Neural crest cell (in vitro differentiated cells): Measurements from ENCODE around the gene UNC13B. TPM values are rescaled to one million over a fixed set of nuclear protein-coding genes. Genes with fewer than 3 reads are reported as not detected.
A peak's percentile ranks its signal among the peaks of the same experiment; 100 is the strongest.

Experiments used
- DNase-seq: peaks from one replicate; pipeline ENCODE4 v3.0.0; 2021; ENCODE audit warnings: low read depth, mixed read lengths, low spot score
- H3K27ac Mint-ChIP-seq: one replicate; pipeline ENCODE4 v1.8.0; 2021; ENCODE audit warnings: mild to moderate bottlenecking, mixed read lengths; ENCODE audit not compliant: unreplicated experiment
- H3K27me3 Mint-ChIP-seq: 2 replicates; pipeline ENCODE4 v1.8.0; 2021; ENCODE audit warnings: low read depth, mild to moderate bottlenecking, mixed read lengths
- H3K36me3 Mint-ChIP-seq: 2 replicates; pipeline ENCODE4 v1.8.0; 2021; ENCODE audit warnings: low read depth, mild to moderate bottlenecking, mixed read lengths
- H3K4me1 Mint-ChIP-seq: 2 replicates; pipeline ENCODE4 v1.8.0; 2021; ENCODE audit warnings: mixed read lengths
- H3K4me3 Mint-ChIP-seq: one replicate; pipeline ENCODE4 v1.8.0; 2021; ENCODE audit warnings: mild to moderate bottlenecking, mixed read lengths
- H3K9me3 Mint-ChIP-seq: 2 replicates; pipeline ENCODE4 v1.8.0; 2021; ENCODE audit warnings: mixed read lengths
- long read RNA-seq: library from polyadenylated mRNA; unstranded; transcript quantifications from one replicate; pipeline ENCODE4 v2.0.0, GENCODE V29; 2020
- total RNA-seq: library from RNA; stranded (reverse); gene quantifications from 2 replicates; pipeline ENCODE4 v1.2.1, GENCODE V29; 2021
- TF ChIP-seq, protein P1 (sequence below): fragments of 200-600 bp; sonication (generic); conservative IDR thresholded peaks from 2 replicates; pipeline ENCODE4 v1.5.0; 2021; ENCODE audit warnings: antibody characterized with exemption, mild to moderate bottlenecking

UNC13B gene
- total RNA-seq, result 56.9 and 58.0 TPM in 2 replicates
- long read RNA-seq, partial matches to known transcripts, result 22 of 40 reads
- long read RNA-seq, other reads (novel, unspliced or antisense), result 18 of 40 reads

DNA sequence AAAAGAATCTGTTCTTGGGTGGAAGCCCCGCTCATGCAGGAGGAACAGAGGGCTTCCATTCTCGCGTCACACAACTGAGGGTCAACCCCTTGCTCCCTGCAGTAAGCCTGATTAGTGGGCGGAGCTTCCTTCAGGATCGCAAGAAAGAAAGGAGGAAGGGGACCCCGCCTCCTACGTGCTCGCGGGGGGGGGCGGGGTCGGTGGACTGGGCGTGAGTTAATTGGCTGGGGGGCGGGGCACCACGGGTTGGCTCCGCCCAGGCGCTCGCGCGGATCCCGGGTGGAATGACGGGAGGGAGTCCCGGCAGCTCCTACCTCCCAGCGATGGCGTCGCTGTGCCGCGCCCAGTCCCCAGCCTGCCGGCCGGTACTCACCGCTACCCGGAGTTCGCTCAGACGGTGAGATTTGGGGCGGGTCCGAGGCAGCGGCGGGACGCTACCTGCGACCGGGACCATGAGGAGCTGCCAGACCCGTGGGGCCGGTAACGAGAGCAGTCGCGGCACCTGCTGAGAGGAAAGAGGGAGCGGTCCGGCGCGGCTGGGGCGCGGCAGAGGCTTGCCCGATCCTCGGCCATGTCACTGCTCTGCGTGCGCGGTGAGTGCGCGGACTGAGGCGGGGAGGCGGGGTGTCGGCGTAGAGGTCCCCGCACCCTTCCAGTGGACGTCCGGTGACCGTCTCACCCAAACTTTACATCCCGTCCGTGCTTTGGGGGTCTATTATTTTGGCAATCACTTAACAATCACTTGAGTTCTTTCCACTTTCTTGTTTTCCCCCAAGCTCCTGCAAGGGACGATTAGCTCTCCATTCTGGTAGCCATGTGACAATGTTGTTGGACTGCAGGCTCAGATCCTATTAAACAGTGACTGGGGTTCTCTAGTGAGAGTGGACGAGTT is at the start of gene UNC13B:
TSS of gene UNC13B (plus strand) at position 297 of the 892 bp plus-strand sequence. CDS start at position 572, 275 bp downstream.
- peak within 1 kb of the TSS; percentile 99 for H3K27ac Mint-ChIP-seq
- peaks cover 2% of the 10 kb centered on the region for H3K9me3 Mint-ChIP-seq
- H3K4me3 Mint-ChIP-seq, result peak within 1 kb of the TSS; percentile 94
- peaks cover 2% of the 10 kb centered on the region for H3K36me3 Mint-ChIP-seq
- H3K4me1 Mint-ChIP-seq, result peaks cover 30% of the 10 kb centered on the region
- TF ChIP-seq, protein P1, sequence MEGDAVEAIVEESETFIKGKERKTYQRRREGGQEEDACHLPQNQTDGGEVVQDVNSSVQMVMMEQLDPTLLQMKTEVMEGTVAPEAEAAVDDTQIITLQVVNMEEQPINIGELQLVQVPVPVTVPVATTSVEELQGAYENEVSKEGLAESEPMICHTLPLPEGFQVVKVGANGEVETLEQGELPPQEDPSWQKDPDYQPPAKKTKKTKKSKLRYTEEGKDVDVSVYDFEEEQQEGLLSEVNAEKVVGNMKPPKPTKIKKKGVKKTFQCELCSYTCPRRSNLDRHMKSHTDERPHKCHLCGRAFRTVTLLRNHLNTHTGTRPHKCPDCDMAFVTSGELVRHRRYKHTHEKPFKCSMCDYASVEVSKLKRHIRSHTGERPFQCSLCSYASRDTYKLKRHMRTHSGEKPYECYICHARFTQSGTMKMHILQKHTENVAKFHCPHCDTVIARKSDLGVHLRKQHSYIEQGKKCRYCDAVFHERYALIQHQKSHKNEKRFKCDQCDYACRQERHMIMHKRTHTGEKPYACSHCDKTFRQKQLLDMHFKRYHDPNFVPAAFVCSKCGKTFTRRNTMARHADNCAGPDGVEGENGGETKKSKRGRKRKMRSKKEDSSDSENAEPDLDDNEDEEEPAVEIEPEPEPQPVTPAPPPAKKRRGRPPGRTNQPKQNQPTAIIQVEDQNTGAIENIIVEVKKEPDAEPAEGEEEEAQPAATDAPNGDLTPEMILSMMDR, result peak; percentile 39
- peak; percentile 97 for DNase-seq
- H3K27me3 Mint-ChIP-seq, result no peaks in the 10 kb centered on the region

DNA sequence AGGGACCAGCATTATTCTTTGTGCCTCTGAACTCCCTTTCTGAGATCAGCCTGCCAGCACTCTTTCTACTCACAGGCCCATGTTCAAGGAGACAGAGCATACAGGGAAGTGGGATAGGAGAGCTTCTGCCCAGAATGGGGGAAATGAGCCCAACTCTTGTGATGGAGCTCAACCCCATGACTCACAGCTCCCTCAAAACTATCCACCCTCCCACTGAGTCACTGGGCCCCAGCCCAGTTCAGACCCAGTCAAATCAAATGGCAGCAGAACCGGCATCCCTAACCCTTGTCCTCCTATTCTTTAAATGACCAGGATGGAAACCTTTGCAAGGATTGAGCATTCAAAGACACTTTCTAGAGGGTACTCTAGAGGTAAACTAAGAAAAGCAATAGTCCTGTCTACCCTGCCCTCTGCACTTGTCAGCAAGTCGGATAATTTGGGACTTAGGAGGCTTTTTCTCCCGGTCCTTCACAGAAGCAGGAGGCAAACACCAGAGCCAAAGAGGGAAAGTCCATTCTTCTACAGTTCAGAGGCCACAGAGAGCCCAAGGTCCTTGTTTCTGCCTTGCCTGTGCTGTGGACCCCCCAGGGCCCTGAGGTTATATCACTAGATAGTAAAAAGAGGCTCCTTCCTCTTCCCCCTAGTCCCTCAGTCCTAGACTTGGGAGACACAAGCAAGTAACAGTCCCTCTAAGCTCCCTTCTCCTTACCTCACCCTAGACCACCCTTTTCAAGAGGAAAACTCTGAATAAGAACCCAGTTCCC is 49.4 kb upstream of the UNC13B start:
- TF ChIP-seq, protein P1, result no peak
- Mint-ChIP-seq H3K27me3 (peaks cover 2% of the 10 kb centered on the region), H3K4me3 (peak overlapping the region; percentile 94), H3K9me3 (no peaks in the 10 kb centered on the region), H3K27ac (peak overlapping the region; percentile 63), H3K4me1 (peaks cover 68% of the 10 kb centered on the region), H3K36me3 (no peaks in the 10 kb centered on the region)
- DNase-seq, result no peak

DNA sequence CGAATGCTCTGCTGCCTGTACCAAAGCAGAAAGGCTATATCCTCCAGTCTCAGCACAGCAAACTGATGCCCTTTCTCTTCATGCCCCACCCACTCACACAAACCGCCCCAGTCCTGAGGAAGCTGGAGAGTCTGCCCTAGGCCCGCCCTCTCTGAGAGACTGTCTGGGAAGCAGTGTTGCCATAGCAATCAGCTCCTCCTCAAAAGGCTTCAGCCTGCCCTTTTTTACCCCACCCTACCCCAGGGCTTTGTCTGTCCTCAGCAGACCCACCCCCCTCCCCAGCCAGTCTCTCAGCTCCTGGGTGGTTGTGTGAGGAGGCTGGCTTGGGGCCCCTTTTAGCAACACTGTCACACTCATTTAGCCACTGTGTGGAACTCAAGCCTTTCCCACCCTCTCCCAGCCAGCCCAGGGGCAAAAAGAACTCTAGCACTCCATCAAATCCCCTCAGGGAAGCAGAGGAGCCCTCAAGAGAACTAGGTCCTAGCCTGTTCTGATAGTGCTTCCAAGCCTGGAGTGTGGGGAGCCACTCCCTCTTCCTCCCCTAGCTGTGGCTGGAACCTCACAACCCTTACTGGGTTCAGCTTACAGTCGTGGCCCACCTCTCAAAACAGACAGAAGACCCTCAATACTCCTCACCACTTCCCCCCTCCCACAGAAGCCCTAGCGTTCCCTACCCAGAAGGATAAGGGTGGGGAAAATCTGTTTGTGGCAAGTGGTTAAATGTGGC is 47.5 kb upstream of the UNC13B start:
- Mint-ChIP-seq H3K9me3 (no peaks in the 10 kb centered on the region), H3K36me3 (no peaks in the 10 kb centered on the region), H3K4me3 (peak overlapping the region; percentile 86), H3K27ac (peak overlapping the region; percentile 94), H3K27me3 (peaks cover 2% of the 10 kb centered on the region), H3K4me1 (peaks cover 70% of the 10 kb centered on the region)
- DNase-seq, result peak; percentile 79
- TF ChIP-seq, protein P1, result no peak

DNA sequence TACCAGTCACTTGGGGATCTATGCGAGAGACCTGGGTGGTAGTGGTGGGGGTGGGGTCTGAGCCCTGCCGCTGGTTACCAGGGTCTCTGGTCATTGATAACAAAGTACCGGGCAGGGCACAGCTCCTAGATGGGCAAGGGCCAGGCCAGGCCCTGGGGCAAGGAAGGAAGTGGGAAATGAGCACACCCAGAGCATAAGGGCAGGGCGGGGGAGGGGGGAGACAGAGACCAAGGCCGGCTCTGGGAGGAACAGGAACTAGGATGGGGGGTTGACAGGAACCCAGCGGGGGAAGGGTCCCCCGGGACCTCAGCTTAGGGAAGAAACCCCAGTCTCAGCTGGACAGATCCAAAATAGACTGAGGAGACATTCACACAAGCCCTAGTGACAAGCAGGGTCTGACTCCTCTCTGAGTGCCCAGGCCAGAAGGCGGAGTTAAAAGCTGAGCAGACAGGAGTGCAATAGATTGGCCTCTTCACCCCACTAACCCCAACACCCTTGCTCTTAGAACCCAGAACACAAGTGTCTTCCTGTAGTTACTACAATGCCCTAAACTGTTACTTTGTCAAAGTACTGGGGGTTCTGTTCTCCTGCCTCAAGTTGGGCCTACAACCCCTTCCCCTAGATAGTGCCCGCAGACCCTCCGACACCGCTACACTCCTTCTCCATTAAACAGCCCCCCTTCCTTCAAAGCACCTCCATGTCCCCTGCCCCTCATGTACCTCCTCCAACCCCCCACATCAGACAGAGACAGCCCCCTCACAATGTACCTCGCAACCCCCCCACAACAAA is 46.8 kb upstream of the UNC13B start:
- TF ChIP-seq, protein P1, result no peak
- Mint-ChIP-seq H3K4me1 (peaks cover 64% of the 10 kb centered on the region), H3K27ac (peak overlapping the region; percentile 94), H3K27me3 (peaks cover 2% of the 10 kb centered on the region), H3K9me3 (no peaks in the 10 kb centered on the region), H3K4me3 (peak overlapping the region; percentile 86), H3K36me3 (no peaks in the 10 kb centered on the region)
- DNase-seq, result peak; percentile 25
